ENCODE measurements around the gene PHF12. TPM values are rescaled to one million over a fixed set of nuclear protein-coding genes. Genes with fewer than 3 reads are reported as not detected.

PHF12 gene
- total and polyA plus RNA-seq, 10 of the 15 experiments (the other 5 are each of a cell fraction or from before 2014, with no cell fraction given): 1.3 to 43.9 (median 19.2) TPM

DNA sequence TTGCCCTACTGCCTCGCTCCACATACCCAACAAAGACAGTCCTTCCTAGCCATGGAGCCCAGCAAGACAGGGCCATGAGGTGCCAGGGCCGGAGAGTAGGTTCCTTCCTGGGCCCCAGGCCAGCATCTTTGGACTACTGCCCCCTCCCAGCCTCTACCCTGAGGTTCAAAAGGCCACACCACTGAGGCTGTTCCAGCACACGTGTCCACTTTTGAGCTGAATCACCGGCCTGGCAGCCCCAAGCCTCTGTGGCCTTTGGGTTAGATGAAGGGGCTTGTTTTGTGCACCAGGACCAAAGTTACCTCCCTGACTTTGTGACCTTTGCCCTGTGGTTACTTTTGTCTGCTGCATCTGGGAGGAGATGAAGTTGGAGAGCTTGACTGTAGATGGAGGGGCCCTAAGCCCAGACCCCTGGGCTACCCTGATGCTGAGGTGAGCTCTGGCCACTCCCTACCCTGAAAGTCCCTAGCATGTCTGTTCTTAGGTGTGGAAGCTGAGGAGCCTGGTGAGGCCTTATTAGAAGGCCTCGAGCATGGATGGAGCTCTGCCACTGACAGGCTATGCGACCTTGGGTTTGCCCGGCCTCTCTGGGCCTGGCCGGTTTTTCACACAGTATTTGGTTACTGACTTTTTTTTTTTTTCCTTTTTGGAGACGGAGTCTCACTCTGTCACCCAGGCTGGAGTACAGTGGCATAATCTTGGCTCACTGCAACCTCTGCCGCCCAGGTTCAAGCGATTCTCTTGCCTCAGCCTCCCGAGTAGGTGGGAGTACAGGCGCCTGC lies 42.5 kb upstream of the PHF12 start (continued):
- TF ChIP-seq EP300 (IDR thresholded peaks at IDR 0.05; ENCODE audit: borderline replicate concordance in 1 of 2, control insufficient read depth in 1 of 2, low read depth in 2 of 2, low read length in 2 of 2) (no peak), NBN (IDR thresholded peaks at IDR 0.05) (no peak)
- TF ChIP-seq, protein P1, sequence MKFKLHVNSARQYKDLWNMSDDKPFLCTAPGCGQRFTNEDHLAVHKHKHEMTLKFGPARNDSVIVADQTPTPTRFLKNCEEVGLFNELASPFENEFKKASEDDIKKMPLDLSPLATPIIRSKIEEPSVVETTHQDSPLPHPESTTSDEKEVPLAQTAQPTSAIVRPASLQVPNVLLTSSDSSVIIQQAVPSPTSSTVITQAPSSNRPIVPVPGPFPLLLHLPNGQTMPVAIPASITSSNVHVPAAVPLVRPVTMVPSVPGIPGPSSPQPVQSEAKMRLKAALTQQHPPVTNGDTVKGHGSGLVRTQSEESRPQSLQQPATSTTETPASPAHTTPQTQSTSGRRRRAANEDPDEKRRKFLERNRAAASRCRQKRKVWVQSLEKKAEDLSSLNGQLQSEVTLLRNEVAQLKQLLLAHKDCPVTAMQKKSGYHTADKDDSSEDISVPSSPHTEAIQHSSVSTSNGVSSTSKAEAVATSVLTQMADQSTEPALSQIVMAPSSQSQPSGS (IDR thresholded peaks at IDR 0.05; ENCODE audit: low read length): no peak

DNA sequence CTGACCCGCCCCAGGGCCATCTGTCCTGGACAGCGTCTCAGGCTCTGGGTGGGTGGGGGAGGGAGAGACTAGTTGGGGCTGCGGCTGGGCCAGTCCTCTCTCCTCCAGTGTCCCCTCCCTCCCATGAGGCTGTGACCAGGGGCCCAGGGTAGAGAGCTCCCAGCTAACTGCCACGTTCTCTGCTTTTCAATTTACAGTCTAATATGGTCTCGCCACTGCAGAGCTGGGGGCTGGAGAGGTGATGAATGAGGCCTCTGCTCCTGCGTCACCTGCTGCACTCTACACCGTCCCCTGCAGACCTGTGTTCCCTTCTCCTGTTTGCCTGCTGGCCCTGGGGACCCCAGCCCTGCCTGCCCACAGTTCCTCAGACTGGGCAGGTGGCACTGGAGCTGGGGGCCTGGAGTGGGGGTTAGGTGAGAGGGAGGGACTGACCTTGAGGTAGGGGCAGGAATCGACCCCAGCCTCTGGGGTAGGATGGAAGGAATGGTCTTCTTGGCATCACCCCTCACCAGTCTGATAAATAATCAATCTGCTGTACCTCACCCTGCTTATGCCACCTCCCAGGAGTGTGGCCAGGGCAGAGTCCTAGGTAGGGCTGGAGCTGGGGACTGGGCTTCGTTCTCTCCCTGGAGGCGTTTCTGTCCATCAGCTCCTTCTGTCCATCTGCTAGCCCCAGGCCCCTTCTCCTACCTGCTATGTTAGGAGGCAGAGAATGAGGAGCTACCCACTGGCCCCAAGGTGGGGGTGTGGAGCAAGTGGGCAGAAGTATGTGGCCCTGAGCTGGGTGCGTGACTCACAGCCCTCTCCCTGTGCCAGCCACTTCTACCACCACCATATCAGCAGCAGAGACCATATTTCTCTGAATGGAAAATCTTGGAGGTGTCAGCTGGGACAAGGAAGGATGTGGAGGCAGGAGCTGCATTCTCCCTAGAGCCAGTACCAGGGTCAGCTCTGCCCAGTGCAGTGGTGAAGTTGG lies 41.6 kb upstream of the PHF12 start:
- ATAC-seq (no peak), DNase-seq (ENCODE audit: low read depth, low spot score) (no peak), FAIRE-seq (no peak)
- no peaks in the 10 kb centered on the region; a peak in 1 of 4 replicates for H3K27me3 ChIP-seq (replicated peaks in 1 of 2; ENCODE audit: control insufficient read depth in 2 of 2, insufficient read depth in 2 of 2, low read length in 1 of 2)
- H3K4me3 ChIP-seq: no peak overlapping the region
- no peak overlapping the region for H3K9ac ChIP-seq (ENCODE audit: control insufficient read depth, insufficient read depth, low read length)
- ChIA-PET POLR2A (interaction anchor here (0.6 kb wide), 1 partner anchor 440 kb away, joined by 4 read pairs; no protein-coding TSS in a partner anchor), CTCF (interaction anchor here (1.3 kb wide), 1 partner anchor 27 kb away, joined by 4 read pairs; no protein-coding TSS in a partner anchor), SMC1A (ENCODE audit: uncharacterized antibody, unreplicated experiment) (interaction anchor here (1.1 kb wide), 1 partner anchor 124 kb away, joined by 3 read pairs; no protein-coding TSS in a partner anchor), RAD21 (ENCODE audit: unreplicated experiment) (interaction anchor here (0.6 kb wide), 1 partner anchor 180 kb away, joined by 3 read pairs; no protein-coding TSS in a partner anchor)
- no peaks in the 10 kb centered on the region for H3K9me3 ChIP-seq (replicated peaks; ENCODE audit: control insufficient read depth, insufficient read depth, low read length)
- 28% methylated on average over 11 of the region's 11 CpGs for WGBS (ENCODE audit: insufficient coverage, insufficient replicate concordance, low lambda C conversion rate, missing lambda C conversion rate)
- H3K27ac ChIP-seq (ENCODE audit: control insufficient read depth, insufficient read depth): no peak overlapping the region
- no peak overlapping the region for H3K4me2 ChIP-seq (ENCODE audit: control insufficient read depth, insufficient read depth)
- no peaks in the 10 kb centered on the region for H3K36me3 ChIP-seq (ENCODE audit: control insufficient read depth in 2 of 2, insufficient read depth in 2 of 2, low read length in 1 of 2)
- BruUV-seq (replicated peaks): no TSS peak
- no peak overlapping the region for H2AFZ ChIP-seq (ENCODE audit: control insufficient read depth, low read depth, low read length)
- intact Hi-C loops (cut with micrococcal nuclease; ENCODE audit: unreplicated experiment) (no loop called here), in situ Hi-C loops (cut with MboI) (no loop called here)
- H3K79me2 ChIP-seq (ENCODE audit: control insufficient read depth, insufficient read depth, low read length): no peaks in the 10 kb centered on the region
- H4K20me1 ChIP-seq (ENCODE audit: control insufficient read depth, insufficient read depth): no peaks in the 10 kb centered on the region
- H3K4me1 ChIP-seq (ENCODE audit: control insufficient read depth, insufficient read depth, low read length): peaks cover 4% of the 10 kb centered on the region; the same call in 1 of the 2 replicates
- TF ChIP-seq NKRF (conservative IDR thresholded peaks at IDR 0.05) (no peak), SMAD5 (IDR thresholded peaks at IDR 0.05; ENCODE audit: low read depth) (no peak), KDM1A (IDR thresholded peaks at IDR 0.05; ENCODE audit: borderline replicate concordance) (no peak)
- TF ChIP-seq, protein P2, sequence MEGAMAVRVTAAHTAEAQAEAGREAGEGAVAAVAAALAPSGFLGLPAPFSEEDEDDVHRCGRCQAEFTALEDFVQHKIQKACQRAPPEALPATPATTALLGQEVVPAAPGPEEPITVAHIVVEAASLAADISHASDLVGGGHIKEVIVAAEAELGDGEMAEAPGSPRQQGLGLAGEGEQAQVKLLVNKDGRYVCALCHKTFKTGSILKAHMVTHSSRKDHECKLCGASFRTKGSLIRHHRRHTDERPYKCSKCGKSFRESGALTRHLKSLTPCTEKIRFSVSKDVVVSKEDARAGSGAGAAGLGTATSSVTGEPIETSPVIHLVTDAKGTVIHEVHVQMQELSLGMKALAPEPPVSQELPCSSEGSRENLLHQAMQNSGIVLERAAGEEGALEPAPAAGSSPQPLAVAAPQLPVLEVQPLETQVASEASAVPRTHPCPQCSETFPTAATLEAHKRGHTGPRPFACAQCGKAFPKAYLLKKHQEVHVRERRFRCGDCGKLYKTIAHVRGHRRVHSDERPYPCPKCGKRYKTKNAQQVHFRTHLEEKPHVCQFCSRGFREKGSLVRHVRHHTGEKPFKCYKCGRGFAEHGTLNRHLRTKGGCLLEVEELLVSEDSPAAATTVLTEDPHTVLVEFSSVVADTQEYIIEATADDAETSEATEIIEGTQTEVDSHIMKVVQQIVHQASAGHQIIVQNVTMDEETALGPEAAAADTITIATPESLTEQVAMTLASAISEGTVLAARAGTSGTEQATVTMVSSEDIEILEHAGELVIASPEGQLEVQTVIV (IDR thresholded peaks at IDR 0.05; ENCODE audit: borderline replicate concordance, partially characterized antibody): no peak
- TF ChIP-seq, protein P3, sequence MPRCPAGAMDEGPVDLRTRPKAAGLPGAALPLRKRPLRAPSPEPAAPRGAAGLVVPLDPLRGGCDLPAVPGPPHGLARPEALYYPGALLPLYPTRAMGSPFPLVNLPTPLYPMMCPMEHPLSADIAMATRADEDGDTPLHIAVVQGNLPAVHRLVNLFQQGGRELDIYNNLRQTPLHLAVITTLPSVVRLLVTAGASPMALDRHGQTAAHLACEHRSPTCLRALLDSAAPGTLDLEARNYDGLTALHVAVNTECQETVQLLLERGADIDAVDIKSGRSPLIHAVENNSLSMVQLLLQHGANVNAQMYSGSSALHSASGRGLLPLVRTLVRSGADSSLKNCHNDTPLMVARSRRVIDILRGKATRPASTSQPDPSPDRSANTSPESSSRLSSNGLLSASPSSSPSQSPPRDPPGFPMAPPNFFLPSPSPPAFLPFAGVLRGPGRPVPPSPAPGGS (IDR thresholded peaks at IDR 0.05; ENCODE audit: borderline replicate concordance, insufficient read depth, low read depth, low read length, poor library complexity, severe bottlenecking): no peak

Data from GM12878 (cell line).